HepG2 (cell line): ENCODE data around the gene RGS6. TPM values are rescaled to one million over a fixed set of nuclear protein-coding genes. Genes with fewer than 3 reads are reported as not detected.

Source experiments
- ATAC-seq: fragments of 200-7000 bp; cut with Tn5 transposase; 3 replicates; pipeline ENCODE4 v1.9.1; 2020; ENCODE audit warnings: mild to moderate bottlenecking, moderate library complexity
- BruUV-seq: library from RNA; stranded (reverse); fragments of 400-500 nt; replicated peaks from 2 replicates; lab custom pipeline; 2021; lab: Mats Ljungman, UMichigan
- CTCF ChIA-PET: fragments of 300-600 bp; formaldehyde crosslinking; extraction: SDS; loops from one replicate; lab custom pipeline; 2021; ENCODE audit warnings: low total read pairs, inconsistent platforms, low intra/inter-chr PET ratio; lab: Yijun Ruan, JAX
- POLR2A ChIA-PET: fragments of 350-600 bp; sonication (Branson Sonifier 250); formaldehyde crosslinking; loops from one replicate; lab custom pipeline; 2020; ENCODE audit warnings: antibody characterized with exemption, inconsistent platforms; lab: Yijun Ruan, JAX
- DNase-seq: peaks from one replicate; pipeline ENCODE4 v3.0.0-alpha.2; 2015; ENCODE audit warnings: low spot score
- FAIRE-seq: peaks from 3 replicates; lab custom pipeline; 2011; peaks lifted over from hg19 to GRCh38; lab: Jason Lieb, UNC
- H2AFZ ChIP-seq: one replicate; pipeline ENCODE4 v1.6.1; 2011; ENCODE audit warnings: low read length, inconsistent platforms
- H3K27ac ChIP-seq: fragments of 300-600 bp; 3 replicates; pipeline ENCODE4 v1.8.0; 2011; ENCODE audit warnings: mixed run types, mild to moderate bottlenecking, mixed read lengths, low read length, inconsistent platforms; ENCODE audit not compliant: insufficient read depth; ENCODE audit errors: extremely low read length
- H3K27me3 ChIP-seq, 2 experiments: fragments of 200-600 bp in 1 of 2; 2 replicates in 1 of 2; 3 replicates in 1 of 2; pipeline versions ENCODE4 v1.6.0 to v1.8.0; 2011; ENCODE audit warnings: low read length in 2 of 2, mild to moderate bottlenecking in 2 of 2, moderate library complexity in 2 of 2, inconsistent platforms in 1 of 2; ENCODE audit not compliant: insufficient read depth in 2 of 2, control insufficient read depth in 1 of 2
- H3K36me3 ChIP-seq, 2 experiments: fragments of 200-600 bp in 1 of 2; replicated peaks in 1 of 2; 2 replicates in 1 of 2; 3 replicates in 1 of 2; pipeline versions ENCODE4 v1.5.1 to v1.8.0; 2011; ENCODE audit warnings: low read length in 2 of 2, inconsistent platforms in 1 of 2; ENCODE audit not compliant: insufficient read depth in 2 of 2, control insufficient read depth in 1 of 2
- H3K4me1 ChIP-seq: 2 replicates; pipeline ENCODE4 v1.5.1; 2012; ENCODE audit warnings: low read length, inconsistent platforms; ENCODE audit not compliant: insufficient read depth
- H3K4me2 ChIP-seq: 2 replicates; pipeline ENCODE4 v1.6.0; 2011; ENCODE audit warnings: low read depth, low read length, inconsistent platforms
- H3K4me3 ChIP-seq, 3 experiments: fragments of 200-600 bp in 1 of 3; sonication (generic), shearing (Covaris generic) in 1 of 3; replicated peaks in 1 of 3; 2 replicates each; pipeline ENCODE4 v1.5.1; 2011 to 2016; ENCODE audit warnings: low read length in 3 of 3, inconsistent platforms in 2 of 3, low read depth in 2 of 3, mild to moderate bottlenecking in 2 of 3, control low read depth in 1 of 3, mixed read lengths in 1 of 3; ENCODE audit not compliant: insufficient read depth in 1 of 3
- H3K79me2 ChIP-seq: one replicate; pipeline ENCODE4 v1.6.1; 2011; ENCODE audit warnings: low read length, inconsistent platforms; ENCODE audit not compliant: insufficient read depth
- H3K9ac ChIP-seq: 2 replicates; pipeline ENCODE4 v1.6.0; 2011; ENCODE audit warnings: mild to moderate bottlenecking, low read depth, low read length, inconsistent platforms; ENCODE audit not compliant: insufficient read depth
- H3K9me3 ChIP-seq: 2 replicates; pipeline ENCODE4 v1.5.1; 2012; ENCODE audit warnings: mild to moderate bottlenecking, low read length
- H4K20me1 ChIP-seq: 2 replicates; pipeline ENCODE4 v1.6.0; 2011; ENCODE audit warnings: inconsistent platforms, mild to moderate bottlenecking, low read length, moderate library complexity; ENCODE audit not compliant: insufficient read depth
- CHD4 ChIP-seq: fragments of 200-600 bp; sonication (generic); IDR thresholded peaks from 2 replicates; pipeline ENCODE4 v1.7.0; 2017; ENCODE audit warnings: mild to moderate bottlenecking, low read length, borderline replicate concordance
- FOXO4 ChIP-seq: sonication (generic); formaldehyde crosslinking; conservative IDR thresholded peaks from 2 replicates; pipeline ENCODE4 v1.8.1; 2023; ENCODE audit warnings: missing genetic modification reagents
- JDP2 ChIP-seq: sonication (generic); formaldehyde crosslinking; IDR thresholded peaks from 2 replicates; pipeline ENCODE4 v1.8.1; 2022; ENCODE audit warnings: missing genetic modification reagents, borderline replicate concordance
- MAX ChIP-seq: IDR thresholded peaks from 2 replicates; pipeline ENCODE4 v1.6.1; 2012; ENCODE audit warnings: inconsistent platforms
- PHF5A ChIP-seq: IDR thresholded peaks from one replicate; pipeline ENCODE4 v1.6.1; 2018; ENCODE audit warnings: low read depth, missing genetic modification reagents; ENCODE audit not compliant: unreplicated experiment
- RELA ChIP-seq: sonication (generic); formaldehyde crosslinking; IDR thresholded peaks from 2 replicates; pipeline ENCODE4 v1.4.0; 2020; ENCODE audit warnings: missing genetic modification reagents
- SOX13 ChIP-seq, 3 experiments: fragments of 450-650 bp in 1 of 3; sonication (generic) in 1 of 3; formaldehyde crosslinking in 1 of 3; IDR thresholded peaks in 2 of 3; conservative IDR thresholded peaks in 1 of 3; 2 replicates each; pipeline versions ENCODE4 v1.5.0 to v1.6.1; 2016 to 2020; ENCODE audit warnings: antibody characterized with exemption in 1 of 3, mild to moderate bottlenecking in 1 of 3, missing compliant biosample characterization in 1 of 3, missing genetic modification reagents in 1 of 3, moderate library complexity in 1 of 3
- ZNF800 ChIP-seq: sonication (generic); formaldehyde crosslinking; IDR thresholded peaks from 2 replicates; pipeline ENCODE4 v1.4.0; 2020; ENCODE audit warnings: missing genetic modification reagents
- ZSCAN25 ChIP-seq: sonication (generic); formaldehyde crosslinking; IDR thresholded peaks from 2 replicates; pipeline ENCODE4 v1.8.0; 2022; ENCODE audit warnings: mild to moderate bottlenecking, missing genetic modification reagents
- WGBS: methylation state at CpG from one replicate; pipeline ENCODE4 v1.1.6; 2017; ENCODE audit warnings: low lambda C conversion rate; 5-methylcytosine and 5-hydroxymethylcytosine counted together
- in situ Hi-C: cut with HindIII; loops from 2 replicates; pipeline ENCODE4 v1.10.0; 2017; ENCODE audit warnings: low pct_unique_long_range_greater_than_20kb; ENCODE audit not compliant: extremely low pct_ligation_motif_present
- intact Hi-C: fragments of 100-400 bp; cut with micrococcal nuclease; formaldehyde crosslinking; loops from one replicate; pipeline ENCODE4 v1.10.0; 2022; ENCODE audit not compliant: unreplicated experiment
- polyA plus RNA-seq, 8 experiments: library from polyadenylated mRNA; depleted of rRNA in 3 of 8; stranded (reverse) in 7 of 8; unstranded in 1 of 8; fragments of >200 nt; fragmentation: Illumina TruSeq in 4 of 8; extraction: Trizol in 4 of 8; gene quantifications; 2 replicates each; pipeline versions ENCODE4 v1.2.1 to v1.2.3, GENCODE V29; 2011 to 2016; ENCODE audit warnings: low read depth in 4 of 8, missing spikeins in 1 of 8, mixed read lengths in 1 of 8; ENCODE audit not compliant: insufficient read depth in 1 of 8
- total RNA-seq, 5 experiments: library from RNA; depleted of rRNA; stranded (reverse); fragments of >200 nt; fragmentation: Illumina TruSeq; extraction: Trizol; gene quantifications; 2 replicates each; pipeline ENCODE4 v1.2.3, GENCODE V29; 2016; ENCODE audit warnings: low read depth in 1 of 5

The RGS6 gene
- total and polyA plus RNA-seq, 2 of the 13 experiments (the other 11 are each of a cell fraction or from before 2014, with no cell fraction given), result not detected

- TF ChIP-seq RELA (CRISPR knock-in tag), result no peak
- no peak for TF ChIP-seq PHF5A (CRISPR knock-in tag)
- no peak for TF ChIP-seq MAX
- TF ChIP-seq CHD4, result no peak
These were observed 616.8 kb downstream of the RGS6 start (continued) for GRCh38 chr14:72549026-72549425.

- WGBS, result 18% methylated on average over 6 of the region's 6 CpGs
- no peak for TF ChIP-seq FOXO4 (CRISPR knock-in tag)
- no peak for TF ChIP-seq SOX13 (IDR thresholded peaks at IDR 0.05)
- no peak for TF ChIP-seq SOX13 (CRISPR knock-in tag; conservative IDR thresholded peaks at IDR 0.05 in 1 of 2, IDR thresholded peaks at IDR 0.05 in 1 of 2)
- TF ChIP-seq JDP2 (CRISPR knock-in tag), result no peak
- no peak for TF ChIP-seq ZNF800 (CRISPR knock-in tag)
- no peak for TF ChIP-seq ZSCAN25 (CRISPR knock-in tag)
- Histone ChIP-seq H3K4me2 (no peak overlapping the region), H3K4me1 (no peaks in the 10 kb centered on the region), H3K9ac (no peak overlapping the region), H2AFZ (no peak overlapping the region), H3K9me3 (no peaks in the 10 kb centered on the region), H3K79me2 (no peaks in the 10 kb centered on the region), H3K27ac (no peak overlapping the region), H3K27me3 (peaks cover 13 to 76% of the 10 kb centered on the region in 2 experiments), H3K4me3 (no peak overlapping the region), H3K36me3 (no peaks in the 10 kb centered on the region), H4K20me1 (no peaks in the 10 kb centered on the region)
- in situ Hi-C loops (no loop called here), intact Hi-C loops (no loop called here)
- ChIA-PET CTCF (no interaction called here), POLR2A (no interaction called here)
- DNase-seq (no peak), ATAC-seq (no peak), FAIRE-seq (no peak)
- BruUV-seq, result no TSS peak
These were observed 617.6 kb downstream of the RGS6 start for GRCh38 chr14:72549854-72550253.
